Osteoblast (primary cell): ENCODE measurements around the gene RIMBP2. TPM values are rescaled to one million over a fixed set of nuclear protein-coding genes. Genes with fewer than 3 reads are reported as not detected.

Experiments used
- DNase-seq: peaks from one replicate; pipeline ENCODE4 v3.0.0; 2011; ENCODE audit warnings: low spot score, mixed read lengths; ENCODE audit not compliant: insufficient read length; ENCODE audit errors: missing footprints
- H2AFZ ChIP-seq: 2 replicates; pipeline ENCODE4 v1.6.0; 2011; ENCODE audit warnings: mild to moderate bottlenecking, low read length
- H3K27ac ChIP-seq: 2 replicates; pipeline ENCODE4 v1.5.1; 2011; ENCODE audit warnings: mild to moderate bottlenecking, low read depth, low read length, moderate library complexity
- H3K27me3 ChIP-seq: 2 replicates; pipeline ENCODE4 v1.6.0; 2012; ENCODE audit warnings: mild to moderate bottlenecking, control low read depth, inconsistent platforms, low read length, moderate library complexity; ENCODE audit not compliant: insufficient read depth
- H3K36me3 ChIP-seq: 2 replicates; pipeline ENCODE4 v1.5.1; 2011; ENCODE audit warnings: mild to moderate bottlenecking, low read length, control low read depth, moderate library complexity; ENCODE audit not compliant: insufficient read depth
- H3K4me1 ChIP-seq: 2 replicates; pipeline ENCODE4 v1.5.1; 2011; ENCODE audit warnings: mild to moderate bottlenecking, low read length, control low read depth, moderate library complexity; ENCODE audit not compliant: insufficient read depth
- H3K4me2 ChIP-seq: 2 replicates; pipeline ENCODE4 v1.6.0; 2011; ENCODE audit warnings: mild to moderate bottlenecking, low read length; ENCODE audit not compliant: insufficient read depth
- H3K4me3 ChIP-seq: fragments of 200-600 bp; sonication (generic); 3 replicates; pipeline ENCODE4 v1.5.1; 2012; ENCODE audit warnings: mild to moderate bottlenecking, low read length, inconsistent platforms; ENCODE audit not compliant: insufficient read depth
- H3K79me2 ChIP-seq: 2 replicates; pipeline ENCODE4 v1.6.0; 2012; ENCODE audit warnings: mild to moderate bottlenecking, low read length, control low read depth, inconsistent platforms; ENCODE audit not compliant: insufficient read depth
- H3K9me3 ChIP-seq: 2 replicates; pipeline ENCODE4 v1.5.1; 2011; ENCODE audit warnings: low read depth, low read length, control low read depth
- H4K20me1 ChIP-seq: 2 replicates; pipeline ENCODE4 v1.6.0; 2012; ENCODE audit warnings: mild to moderate bottlenecking, low read length, control low read depth; ENCODE audit not compliant: insufficient read depth
- total RNA-seq: library from RNA; depleted of rRNA; stranded (reverse); fragments of >200 nt; gene quantifications from 2 replicates; pipeline ENCODE4 v1.2.3, GENCODE V29; 2012
- TF ChIP-seq, protein P1 (sequence below): IDR thresholded peaks from 2 replicates; pipeline ENCODE4 v1.5.1; 2011; ENCODE audit warnings: mild to moderate bottlenecking, low read depth, low read length, moderate library complexity; ENCODE audit errors: extremely low read depth

RIMBP2 gene
- total RNA-seq, 1 donor: not detected

GRCh38 chr12:130347588-130347987 lies 368.5 kb downstream of the RIMBP2 start:
- no peaks in the 10 kb centered on the region for H4K20me1 ChIP-seq
- H3K4me2 ChIP-seq: no peak overlapping the region
- no peaks in the 10 kb centered on the region for H3K9me3 ChIP-seq
- TF ChIP-seq, protein P1, sequence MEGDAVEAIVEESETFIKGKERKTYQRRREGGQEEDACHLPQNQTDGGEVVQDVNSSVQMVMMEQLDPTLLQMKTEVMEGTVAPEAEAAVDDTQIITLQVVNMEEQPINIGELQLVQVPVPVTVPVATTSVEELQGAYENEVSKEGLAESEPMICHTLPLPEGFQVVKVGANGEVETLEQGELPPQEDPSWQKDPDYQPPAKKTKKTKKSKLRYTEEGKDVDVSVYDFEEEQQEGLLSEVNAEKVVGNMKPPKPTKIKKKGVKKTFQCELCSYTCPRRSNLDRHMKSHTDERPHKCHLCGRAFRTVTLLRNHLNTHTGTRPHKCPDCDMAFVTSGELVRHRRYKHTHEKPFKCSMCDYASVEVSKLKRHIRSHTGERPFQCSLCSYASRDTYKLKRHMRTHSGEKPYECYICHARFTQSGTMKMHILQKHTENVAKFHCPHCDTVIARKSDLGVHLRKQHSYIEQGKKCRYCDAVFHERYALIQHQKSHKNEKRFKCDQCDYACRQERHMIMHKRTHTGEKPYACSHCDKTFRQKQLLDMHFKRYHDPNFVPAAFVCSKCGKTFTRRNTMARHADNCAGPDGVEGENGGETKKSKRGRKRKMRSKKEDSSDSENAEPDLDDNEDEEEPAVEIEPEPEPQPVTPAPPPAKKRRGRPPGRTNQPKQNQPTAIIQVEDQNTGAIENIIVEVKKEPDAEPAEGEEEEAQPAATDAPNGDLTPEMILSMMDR: no peak
- H2AFZ ChIP-seq: no peak overlapping the region
- H3K4me3 ChIP-seq: no peak overlapping the region
- no peaks in the 10 kb centered on the region for H3K79me2 ChIP-seq
- DNase-seq: no peak
- no peak overlapping the region for H3K27ac ChIP-seq
- no peaks in the 10 kb centered on the region for H3K27me3 ChIP-seq
- no peaks in the 10 kb centered on the region for H3K36me3 ChIP-seq
- no peaks in the 10 kb centered on the region for H3K4me1 ChIP-seq

Other genes starting within 250 kb of the RIMBP2 start
- 31.2 and 43.8 TPM in 2 replicates for gene STX2, start 123.0 kb upstream of the RIMBP2 start, total RNA-seq
- gene RAN, start 155.8 kb upstream of the RIMBP2 start, total RNA-seq: 355 and 436 TPM in 2 replicates
- 0.29 and 0.72 TPM in 2 replicates for gene ADGRD1, start 237.6 kb upstream of the RIMBP2 start, total RNA-seq